Fibroblast of mammary gland (primary cell): ENCODE data around the gene SMOC1.

Source experiments
- DNase-seq: peaks from one replicate; pipeline ENCODE4 v3.0.0-alpha.2; 2010; ENCODE audit warnings: low read depth
- H3K4me3 ChIP-seq: 2 replicates; pipeline ENCODE4 v1.5.1; 2011; ENCODE audit warnings: low read depth, mild to moderate bottlenecking, low read length, moderate library complexity; ENCODE audit not compliant: control insufficient read depth
- TF ChIP-seq, protein P1 (sequence below): conservative IDR thresholded peaks from 2 replicates; pipeline ENCODE4 v1.5.1; 2011; ENCODE audit warnings: low read depth, low read length, inconsistent platforms; ENCODE audit not compliant: control insufficient read depth, insufficient read depth

The SMOC1 gene

DNA sequence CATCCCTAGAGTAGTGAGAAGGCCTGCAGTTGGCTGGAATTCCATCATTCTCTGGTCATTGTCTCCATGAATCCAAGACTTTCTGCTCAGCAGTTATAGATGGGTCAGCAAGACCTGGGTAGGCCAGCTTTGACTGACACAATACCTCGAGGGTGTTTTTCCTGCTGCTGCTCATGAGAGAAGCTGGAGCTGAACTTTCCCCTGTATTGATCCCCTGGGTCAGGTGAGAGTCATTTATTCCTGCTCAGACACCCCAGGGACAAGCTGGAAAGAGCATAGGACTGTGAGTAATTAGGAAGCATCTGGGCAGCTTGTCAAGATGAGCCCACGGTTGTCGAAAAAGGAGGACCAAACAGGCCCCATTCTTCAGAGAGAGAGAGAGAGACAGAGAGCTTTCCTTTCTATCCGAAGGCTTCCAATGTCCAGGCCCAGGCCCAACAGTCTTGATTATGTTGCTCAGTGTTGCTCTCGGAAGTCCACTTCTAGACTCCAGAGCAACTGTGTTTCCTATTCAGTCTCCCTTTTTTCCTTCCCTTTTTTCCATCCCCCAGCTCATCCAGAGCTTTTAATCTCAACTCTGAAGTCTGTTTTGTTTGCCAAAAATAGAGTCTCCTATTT lies 178.4 kb downstream of the SMOC1 start:
- no peak for DNase-seq
- no peak overlapping the region for H3K4me3 ChIP-seq
- TF ChIP-seq, protein P1, sequence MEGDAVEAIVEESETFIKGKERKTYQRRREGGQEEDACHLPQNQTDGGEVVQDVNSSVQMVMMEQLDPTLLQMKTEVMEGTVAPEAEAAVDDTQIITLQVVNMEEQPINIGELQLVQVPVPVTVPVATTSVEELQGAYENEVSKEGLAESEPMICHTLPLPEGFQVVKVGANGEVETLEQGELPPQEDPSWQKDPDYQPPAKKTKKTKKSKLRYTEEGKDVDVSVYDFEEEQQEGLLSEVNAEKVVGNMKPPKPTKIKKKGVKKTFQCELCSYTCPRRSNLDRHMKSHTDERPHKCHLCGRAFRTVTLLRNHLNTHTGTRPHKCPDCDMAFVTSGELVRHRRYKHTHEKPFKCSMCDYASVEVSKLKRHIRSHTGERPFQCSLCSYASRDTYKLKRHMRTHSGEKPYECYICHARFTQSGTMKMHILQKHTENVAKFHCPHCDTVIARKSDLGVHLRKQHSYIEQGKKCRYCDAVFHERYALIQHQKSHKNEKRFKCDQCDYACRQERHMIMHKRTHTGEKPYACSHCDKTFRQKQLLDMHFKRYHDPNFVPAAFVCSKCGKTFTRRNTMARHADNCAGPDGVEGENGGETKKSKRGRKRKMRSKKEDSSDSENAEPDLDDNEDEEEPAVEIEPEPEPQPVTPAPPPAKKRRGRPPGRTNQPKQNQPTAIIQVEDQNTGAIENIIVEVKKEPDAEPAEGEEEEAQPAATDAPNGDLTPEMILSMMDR: no peak

DNA sequence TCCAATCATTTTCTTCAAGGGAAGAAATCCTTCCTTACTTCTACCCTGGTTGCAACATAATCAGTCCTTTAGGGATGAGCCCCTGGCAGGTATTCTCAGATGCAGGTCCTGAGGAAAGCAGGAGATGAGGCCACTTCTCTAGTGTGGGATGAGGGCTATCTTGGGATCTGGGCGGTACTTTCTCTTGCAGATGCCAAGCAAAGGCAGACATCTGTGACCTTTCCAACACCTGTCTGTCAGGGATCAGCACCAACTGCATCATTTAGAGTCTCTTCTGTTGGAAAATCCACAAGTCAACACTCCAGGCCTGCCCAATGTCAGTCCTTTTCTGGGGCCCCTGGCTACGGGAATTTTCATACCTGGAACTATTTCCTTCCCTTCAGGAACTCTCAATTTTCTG lies 180.3 kb downstream of the SMOC1 start:
- no peak overlapping the region for H3K4me3 ChIP-seq
- TF ChIP-seq, protein P1: no peak
- no peak for DNase-seq

DNA sequence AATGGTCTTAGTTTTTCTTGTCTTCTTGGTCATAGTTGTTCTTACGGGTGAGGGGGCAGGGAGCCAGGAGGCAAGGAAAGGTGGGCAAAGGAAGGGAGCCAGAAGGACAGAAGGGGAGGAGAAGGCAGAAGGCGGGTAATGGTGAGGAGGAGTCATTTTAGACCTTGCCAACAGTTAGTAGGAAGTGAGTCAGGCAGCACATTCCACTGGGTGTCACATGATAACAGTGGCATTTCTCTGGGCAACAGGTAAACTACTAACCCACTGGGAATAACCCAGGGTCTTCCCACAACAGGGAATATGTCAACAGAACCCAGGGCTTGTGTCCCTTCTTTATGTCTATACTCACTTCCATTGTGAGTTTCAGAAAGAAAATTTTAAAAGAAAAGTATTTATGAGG lies 181.9 kb downstream of the SMOC1 start:
- TF ChIP-seq, protein P1: no peak
- DNase-seq: no peak
- H3K4me3 ChIP-seq: no peak overlapping the region

DNA sequence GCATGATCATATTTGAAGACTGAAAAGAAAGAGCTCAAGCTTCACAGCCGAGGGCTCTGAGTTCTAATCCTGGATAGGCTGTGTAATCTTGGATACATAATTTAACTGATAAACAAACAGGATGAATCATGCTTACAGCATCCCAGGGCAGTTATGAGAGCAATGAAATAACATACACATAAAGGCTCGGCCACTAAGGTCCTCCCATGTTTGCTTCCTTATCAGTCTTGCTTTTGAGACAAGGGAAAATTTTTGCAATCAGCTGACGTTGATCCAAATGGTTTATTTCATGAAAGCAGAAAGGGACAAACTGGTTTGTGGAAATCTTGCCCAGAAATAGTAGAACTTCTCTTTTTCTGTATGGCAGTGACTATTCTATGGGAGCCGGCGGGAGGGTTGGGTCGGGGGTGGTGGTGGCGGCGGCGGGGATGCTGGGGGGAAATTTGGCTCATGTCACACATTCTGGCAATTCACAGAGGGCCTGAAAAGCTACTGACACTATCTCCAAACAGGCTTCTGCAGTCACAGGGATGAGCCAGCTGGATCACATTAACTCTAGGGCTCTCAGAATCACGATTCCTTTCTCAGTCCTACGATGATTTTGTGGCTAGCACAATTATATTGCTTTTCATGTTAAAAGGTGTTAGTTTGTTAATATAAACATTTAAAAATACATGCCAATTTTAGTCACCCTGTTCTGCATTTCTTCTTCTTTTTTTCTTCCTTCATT lies 185.1 kb downstream of the SMOC1 start:
- TF ChIP-seq, protein P1: no peak
- no peak for DNase-seq
- no peak overlapping the region for H3K4me3 ChIP-seq

DNA sequence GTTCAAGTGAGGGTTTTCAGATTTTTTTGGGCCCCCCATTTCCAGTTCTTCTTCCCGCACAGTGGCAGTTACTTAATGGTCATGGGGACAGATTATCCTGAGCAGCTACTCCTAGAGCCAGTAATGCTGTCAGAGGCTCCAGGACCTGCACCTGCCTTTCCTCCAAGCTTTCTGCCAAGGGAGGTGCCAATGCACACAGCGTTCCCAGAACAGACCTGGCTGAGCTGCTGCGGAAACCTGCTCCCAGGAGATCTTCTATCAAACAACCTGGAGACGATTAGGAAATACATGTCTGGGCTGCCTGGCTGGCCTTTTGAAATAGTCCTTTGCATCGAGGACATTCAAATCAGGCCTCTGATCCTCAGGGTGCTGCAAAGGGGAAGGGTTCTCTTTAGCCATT lies 188.6 kb downstream of the SMOC1 start:
- DNase-seq: no peak
- TF ChIP-seq, protein P1: no peak
- H3K4me3 ChIP-seq: no peak overlapping the region

DNA sequence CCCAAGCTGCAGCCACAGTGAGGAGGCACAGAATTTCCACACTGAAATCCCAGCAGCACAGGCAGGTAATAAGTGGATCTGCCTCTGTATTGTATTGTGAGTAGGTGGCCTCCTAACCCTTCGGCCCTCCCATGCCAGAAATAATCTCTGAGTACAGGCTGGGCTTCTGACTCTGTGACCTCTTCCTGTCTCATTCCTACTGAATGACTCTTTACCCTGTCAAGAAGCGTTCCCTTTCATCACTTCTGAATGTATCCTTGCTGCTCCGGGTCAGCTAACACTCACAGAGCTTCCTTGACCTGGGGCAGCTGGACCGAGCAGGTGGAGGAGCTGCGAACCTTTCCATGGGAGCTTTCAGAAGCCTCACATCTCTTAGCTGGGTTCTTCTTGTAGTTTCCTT lies 190.0 kb downstream of the SMOC1 start:
- TF ChIP-seq, protein P1: no peak
- H3K4me3 ChIP-seq: no peak overlapping the region
- no peak for DNase-seq
